ENCODE measurements around the gene TMEM140.
A peak's percentile ranks its signal among the peaks of the same experiment; 100 is the strongest.

Gene TMEM140

GRCh38 chr7:135188298-135188984, 40.6 kb downstream of the TMEM140 start:
- no peak overlapping the region for H3K4me3 ChIP-seq (ENCODE audit: low read depth, low read length)
- DNase-seq (ENCODE audit: low read depth): no peak

GRCh38 chr7:135189221-135189662, 41.4 kb downstream of the TMEM140 start:
- no peak for DNase-seq (ENCODE audit: low read depth)

GRCh38 chr7:135189961-135190360, 42.1 kb downstream of the TMEM140 start:
- no peak for DNase-seq (ENCODE audit: low read depth)

More at GRCh38 chr7:135189221-135189662, 41.4 kb downstream of the TMEM140 start:
- no peak overlapping the region for H3K4me3 ChIP-seq (ENCODE audit: low read depth, low read length)

GRCh38 chr7:135190703-135191102, 42.8 kb downstream of the TMEM140 start:
- no peak overlapping the region for H3K4me3 ChIP-seq (ENCODE audit: low read depth, low read length)
- no peak for DNase-seq (ENCODE audit: low read depth)

More at GRCh38 chr7:135189961-135190360, 42.1 kb downstream of the TMEM140 start:
- no peak overlapping the region for H3K4me3 ChIP-seq (ENCODE audit: low read depth, low read length)

GRCh38 chr7:135192914-135193536, 45.2 kb downstream of the TMEM140 start:
- no peak overlapping the region for H3K4me3 ChIP-seq (ENCODE audit: low read depth, low read length)

GRCh38 chr7:135193615-135194081, 45.8 kb downstream of the TMEM140 start:
- peak; percentile 45 for DNase-seq (ENCODE audit: low read depth)
- H3K4me3 ChIP-seq (ENCODE audit: low read depth, low read length): no peak overlapping the region

More at GRCh38 chr7:135192914-135193536, 45.2 kb downstream of the TMEM140 start:
- DNase-seq (ENCODE audit: low read depth): no peak

GRCh38 chr7:135194494-135195095, 46.7 kb downstream of the TMEM140 start:
- no peak overlapping the region for H3K4me3 ChIP-seq (ENCODE audit: low read depth, low read length)
- no peak for DNase-seq (ENCODE audit: low read depth)

GRCh38 chr7:135195156-135195555, 47.3 kb downstream of the TMEM140 start:
- no peak overlapping the region for H3K4me3 ChIP-seq (ENCODE audit: low read depth, low read length)
- DNase-seq (ENCODE audit: low read depth): no peak

- H3K4me3 ChIP-seq (ENCODE audit: low read depth, low read length): no peak overlapping the region
- no peak for DNase-seq (ENCODE audit: low read depth)
Measured at GRCh38 chr7:135195968-135196629, 48.2 kb downstream of the TMEM140 start.

- H3K4me3 ChIP-seq (ENCODE audit: low read depth, low read length): no peak overlapping the region
- no peak for DNase-seq (ENCODE audit: low read depth)
Measured at GRCh38 chr7:135197343-135197742, 49.5 kb downstream of the TMEM140 start.

GRCh38 chr7:135197906-135198655, 50.2 kb downstream of the TMEM140 start:
- H3K4me3 ChIP-seq (ENCODE audit: low read depth, low read length): no peak overlapping the region
- no peak for DNase-seq (ENCODE audit: low read depth)

- DNase-seq (ENCODE audit: low read depth): no peak
- no peak overlapping the region for H3K4me3 ChIP-seq (ENCODE audit: low read depth, low read length)
Measured at GRCh38 chr7:135199439-135199838, 51.6 kb downstream of the TMEM140 start.

- DNase-seq (ENCODE audit: low read depth): no peak
Measured at GRCh38 chr7:135200821-135201331, 53.0 kb downstream of the TMEM140 start.

GRCh38 chr7:135201350-135201749, 53.5 kb downstream of the TMEM140 start:
- DNase-seq (ENCODE audit: low read depth): no peak
- no peak overlapping the region for H3K4me3 ChIP-seq (ENCODE audit: low read depth, low read length)

More at GRCh38 chr7:135200821-135201331, 53.0 kb downstream of the TMEM140 start:
- no peak overlapping the region for H3K4me3 ChIP-seq (ENCODE audit: low read depth, low read length)

GRCh38 chr7:135204341-135204749, 56.5 kb downstream of the TMEM140 start:
- no peak for DNase-seq (ENCODE audit: low read depth)
- no peak overlapping the region for H3K4me3 ChIP-seq (ENCODE audit: low read depth, low read length)

GRCh38 chr7:135204876-135205275, 57.0 kb downstream of the TMEM140 start:
- no peak overlapping the region for H3K4me3 ChIP-seq (ENCODE audit: low read depth, low read length)
- DNase-seq (ENCODE audit: low read depth): no peak

- H3K4me3 ChIP-seq (ENCODE audit: low read depth, low read length): no peak overlapping the region
- DNase-seq (ENCODE audit: low read depth): no peak
Measured at GRCh38 chr7:135205850-135206249, 58.0 kb downstream of the TMEM140 start.

GRCh38 chr7:135206941-135207391, 59.1 kb downstream of the TMEM140 start:
- no peak for DNase-seq (ENCODE audit: low read depth)
- H3K4me3 ChIP-seq (ENCODE audit: low read depth, low read length): no peak overlapping the region

Measured in skeletal muscle cell (primary cell).